Neuronal stem cell (in vitro differentiated cells): ENCODE results near the gene CETP.

Source experiments
- DNase-seq: peaks from one replicate; pipeline ENCODE4 v3.0.0-alpha.2; 2013; ENCODE audit warnings: low spot score
- H2AFZ ChIP-seq: one replicate; pipeline ENCODE4 v1.6.1; 2013; ENCODE audit warnings: mild to moderate bottlenecking, low read length, inconsistent platforms
- H2AK5ac ChIP-seq: 2 replicates; pipeline ENCODE4 v1.6.1; 2013; ENCODE audit warnings: low read depth, mild to moderate bottlenecking, inconsistent platforms, low read length, moderate library complexity, mixed read lengths
- H2BK120ac ChIP-seq: 2 replicates; pipeline ENCODE4 v1.6.1; 2013; ENCODE audit warnings: low read depth, mild to moderate bottlenecking, inconsistent platforms, low read length, moderate library complexity, mixed read lengths
- H2BK12ac ChIP-seq: one replicate; pipeline ENCODE4 v1.6.1; 2013; ENCODE audit warnings: low read length, inconsistent platforms
- H2BK15ac ChIP-seq: 2 replicates; pipeline ENCODE4 v1.6.1; 2013; ENCODE audit warnings: mild to moderate bottlenecking, low read length, inconsistent platforms, mixed read lengths
- H2BK5ac ChIP-seq: one replicate; pipeline ENCODE4 v1.6.1; 2013; ENCODE audit warnings: inconsistent platforms, mild to moderate bottlenecking, low read length, moderate library complexity
- H3K14ac ChIP-seq: one replicate; pipeline ENCODE4 v1.6.1; 2013; ENCODE audit warnings: low read length, inconsistent platforms
- H3K18ac ChIP-seq: 2 replicates; pipeline ENCODE4 v1.6.1; 2013; ENCODE audit warnings: low read length, inconsistent platforms
- H3K23ac ChIP-seq: 2 replicates; pipeline ENCODE4 v1.6.1; 2013; ENCODE audit warnings: low read depth, mild to moderate bottlenecking, mixed read lengths, low read length, inconsistent platforms; ENCODE audit not compliant: poor library complexity
- H3K27ac ChIP-seq: replicated peaks from 3 replicates; pipeline ENCODE4 v1.5.1; 2013; ENCODE audit warnings: low read length, inconsistent platforms
- H3K27me3 ChIP-seq, 3 experiments: 2 replicates each; pipeline ENCODE4 v1.6.1; 2013; ENCODE audit warnings: low read length in 3 of 3, mild to moderate bottlenecking in 2 of 3, inconsistent platforms in 1 of 3, low read depth in 1 of 3, mixed read lengths in 1 of 3, moderate library complexity in 1 of 3; ENCODE audit not compliant: control insufficient read depth in 3 of 3, insufficient read depth in 3 of 3
- H3K36me3 ChIP-seq, 2 donors: replicated peaks in 1 of 2; 2 replicates each; pipeline ENCODE4 v1.6.1; 2013; ENCODE audit warnings: low read length in 2 of 2; ENCODE audit not compliant: control insufficient read depth in 2 of 2, insufficient read depth in 2 of 2
- H3K4ac ChIP-seq: 2 replicates; pipeline ENCODE4 v1.6.1; 2013; ENCODE audit warnings: inconsistent platforms, mild to moderate bottlenecking, low read length, moderate library complexity
- H3K4me1 ChIP-seq, 2 donors: 1 replicate in 1 of 2; 2 replicates in 1 of 2; pipeline ENCODE4 v1.6.1; 2013; ENCODE audit warnings: low read length in 2 of 2, low read depth in 1 of 2; ENCODE audit not compliant: control insufficient read depth in 2 of 2, insufficient read depth in 1 of 2
- H3K4me2 ChIP-seq: one replicate; pipeline ENCODE4 v1.6.1; 2013; ENCODE audit warnings: mild to moderate bottlenecking, low read length, inconsistent platforms; ENCODE audit not compliant: insufficient read depth, poor library complexity, severe bottlenecking
- H3K4me3 ChIP-seq, 2 donors: 2 replicates each; pipeline ENCODE4 v1.5.1; 2013; ENCODE audit warnings: low read length in 2 of 2, mild to moderate bottlenecking in 2 of 2, inconsistent platforms in 1 of 2, moderate library complexity in 1 of 2
- H3K79me1 ChIP-seq: one replicate; pipeline ENCODE4 v1.6.1; 2013; ENCODE audit warnings: low read depth, mild to moderate bottlenecking, inconsistent platforms, low read length, moderate library complexity
- H3K9ac ChIP-seq: one replicate; pipeline ENCODE4 v1.6.1; 2013; ENCODE audit warnings: mild to moderate bottlenecking, low read depth, low read length, inconsistent platforms; ENCODE audit not compliant: poor library complexity
- H3K9me3 ChIP-seq, 2 donors: replicated peaks in 1 of 2; 2 replicates each; pipeline versions ENCODE3 to v1.6.1; 2013; ENCODE audit warnings: low read length in 2 of 2, mild to moderate bottlenecking in 2 of 2, inconsistent platforms in 1 of 2, low read depth in 1 of 2, mixed read lengths in 1 of 2, moderate library complexity in 1 of 2; ENCODE audit not compliant: control insufficient read depth in 2 of 2, insufficient read depth in 1 of 2
- H4K8ac ChIP-seq: one replicate; pipeline ENCODE4 v1.6.1; 2013; ENCODE audit warnings: low read depth, mild to moderate bottlenecking, inconsistent platforms, low read length, moderate library complexity
- H4K91ac ChIP-seq: one replicate; pipeline ENCODE4 v1.6.1; 2013; ENCODE audit warnings: low read length, low read depth, mild to moderate bottlenecking, inconsistent platforms; ENCODE audit not compliant: poor library complexity
- WGBS, 2 donors: extraction: QIAGEN DNeasy Blood & Tissue Kit; methylation state at CpG; one replicate each; pipeline ENCODE4 v1.1.7; 2013; ENCODE audit warnings: missing lambda C conversion rate in 2 of 2, mixed read lengths in 1 of 2; ENCODE audit not compliant: insufficient read length in 2 of 2, insufficient replicate concordance in 1 of 2; ENCODE audit errors: extremely low coverage in 2 of 2; 5-methylcytosine and 5-hydroxymethylcytosine counted together

The CETP gene

DNA sequence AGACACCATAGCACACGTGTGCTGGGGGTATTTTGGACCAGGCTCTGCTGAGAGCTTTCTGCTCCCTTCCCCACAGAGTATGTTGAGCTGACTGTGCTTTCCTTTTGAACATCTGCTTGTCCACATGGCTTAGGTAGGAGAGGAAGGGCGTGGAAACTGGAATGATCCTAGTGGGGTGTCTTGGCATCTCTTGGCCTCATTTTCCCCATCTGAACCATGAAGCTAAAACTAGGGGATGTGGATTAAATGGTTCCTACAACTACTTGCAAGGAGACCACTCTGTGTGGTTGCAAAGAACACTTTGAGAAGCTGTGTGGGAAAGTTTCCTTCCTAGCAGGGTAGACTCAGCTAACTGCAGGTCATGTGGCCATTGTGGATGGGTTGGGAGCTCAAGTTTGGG, 20.9 kb downstream of the CETP start:
- WGBS, 2 donors: no CpG with 5 or more reads among the region's 2 CpGs
- Histone ChIP-seq H3K18ac (no peak overlapping the region), H3K4me1 (peaks cover 6 to 7% of the 10 kb centered on the region in 2 donors), H3K23ac (no peak overlapping the region), H3K4me3 (no peak overlapping the region), H4K8ac (no peak overlapping the region), H3K36me3 (no peaks in the 10 kb centered on the region), H3K14ac (no peak overlapping the region), H3K79me1 (no peaks in the 10 kb centered on the region), H3K4ac (no peak overlapping the region), H3K27me3 (peaks cover 0 to 59% (median 0%) of the 10 kb centered on the region in 3 experiments), H3K9ac (no peak overlapping the region), H2BK5ac (no peak overlapping the region), H3K4me2 (no peak overlapping the region), H4K91ac (no peak overlapping the region), H2BK12ac (no peak overlapping the region), H2BK15ac (no peak overlapping the region), H2BK120ac (no peak overlapping the region), H2AK5ac (no peak overlapping the region), H3K9me3 (no peaks in the 10 kb centered on the region), H3K27ac (no peak overlapping the region), H2AFZ (no peak overlapping the region)
- no peak for DNase-seq

DNA sequence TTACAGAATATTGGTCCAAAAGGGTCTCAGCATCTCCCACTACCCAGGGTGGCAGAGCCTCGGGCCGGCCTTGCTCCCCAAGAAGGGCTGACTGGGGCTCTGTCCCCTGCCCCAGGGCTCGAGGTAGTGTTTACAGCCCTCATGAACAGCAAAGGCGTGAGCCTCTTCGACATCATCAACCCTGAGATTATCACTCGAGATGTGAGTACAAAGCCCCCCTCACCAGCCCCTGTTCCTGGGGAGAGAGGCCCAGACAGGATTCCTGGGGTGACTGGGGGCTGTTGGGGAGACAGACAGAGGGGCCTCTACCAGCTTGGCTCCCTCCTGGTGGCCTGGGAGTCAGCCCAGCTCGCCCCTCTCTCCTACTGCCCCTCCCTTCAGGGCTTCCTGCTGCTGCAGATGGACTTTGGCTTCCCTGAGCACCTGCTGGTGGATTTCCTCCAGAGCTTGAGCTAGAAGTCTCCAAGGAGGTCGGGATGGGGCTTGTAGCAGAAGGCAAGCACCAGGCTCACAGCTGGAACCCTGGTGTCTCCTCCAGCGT, 21.5 kb downstream of the CETP start:
- H3K4me2 ChIP-seq: no peak overlapping the region
- no peak for DNase-seq
- no peak overlapping the region for H4K91ac ChIP-seq
- H3K9ac ChIP-seq: no peak overlapping the region
- no peak overlapping the region for H3K14ac ChIP-seq
- WGBS, 2 donors: no CpG with 5 or more reads among the region's 9 CpGs
- no peak overlapping the region for H2BK5ac ChIP-seq
- H3K27me3 ChIP-seq: peaks cover 0 to 65% (median 4%) of the 10 kb centered on the region in 3 experiments
- H3K23ac ChIP-seq: no peak overlapping the region
- no peaks in the 10 kb centered on the region for H3K79me1 ChIP-seq
- no peak overlapping the region for H3K4me3 ChIP-seq
- no peak overlapping the region for H2AFZ ChIP-seq
- H3K27ac ChIP-seq: no peak overlapping the region
- H3K4me1 ChIP-seq: peaks cover 6 to 7% of the 10 kb centered on the region in 2 donors
- H3K18ac ChIP-seq: no peak overlapping the region
- H3K9me3 ChIP-seq: no peaks in the 10 kb centered on the region
- no peaks in the 10 kb centered on the region for H3K36me3 ChIP-seq
- no peak overlapping the region for H2AK5ac ChIP-seq
- H4K8ac ChIP-seq: no peak overlapping the region
- H2BK120ac ChIP-seq: no peak overlapping the region
- no peak overlapping the region for H3K4ac ChIP-seq
- H2BK12ac ChIP-seq: no peak overlapping the region
- peak overlapping the region; percentile 16 for H2BK15ac ChIP-seq

DNA sequence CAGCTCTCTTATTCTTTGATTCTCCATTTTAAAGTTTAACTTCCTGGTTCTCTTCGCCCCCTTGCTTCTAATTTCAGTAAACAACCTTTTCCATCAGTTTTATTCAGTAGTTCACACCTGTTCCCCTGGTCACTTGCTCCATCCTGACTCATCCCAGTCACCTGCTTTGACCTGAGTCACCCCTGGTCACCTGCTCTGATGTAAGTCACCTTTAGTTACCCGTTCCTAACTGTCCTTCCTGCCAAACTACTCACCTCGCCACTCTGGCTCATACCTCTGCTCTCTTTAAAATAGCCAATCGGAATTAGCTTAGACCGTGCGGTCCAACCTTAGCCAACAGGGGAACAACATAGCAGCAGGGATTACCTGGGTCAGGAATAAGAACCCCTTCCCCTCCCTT, 22.9 kb downstream of the CETP start:
- peaks cover 9 to 14% of the 10 kb centered on the region in 2 donors for H3K4me1 ChIP-seq
- no peak overlapping the region for H3K4me2 ChIP-seq
- H2AFZ ChIP-seq: no peak overlapping the region
- H3K9ac ChIP-seq: no peak overlapping the region
- H2BK120ac ChIP-seq: no peak overlapping the region
- no peak overlapping the region for H2BK12ac ChIP-seq
- no peak overlapping the region for H3K27ac ChIP-seq
- no peak overlapping the region for H3K23ac ChIP-seq
- no peak overlapping the region for H4K8ac ChIP-seq
- no peak overlapping the region for H2BK5ac ChIP-seq
- H3K4ac ChIP-seq: no peak overlapping the region
- H3K9me3 ChIP-seq: no peaks in the 10 kb centered on the region
- no peak for DNase-seq
- no peak overlapping the region for H4K91ac ChIP-seq
- H3K27me3 ChIP-seq: peaks cover 2 to 78% (median 18%) of the 10 kb centered on the region in 3 experiments
- H3K4me3 ChIP-seq: no peak overlapping the region
- WGBS, 2 donors: no CpG with 5 or more reads among the region's 6 CpGs
- no peak overlapping the region for H2AK5ac ChIP-seq
- H3K36me3 ChIP-seq: no peaks in the 10 kb centered on the region
- no peaks in the 10 kb centered on the region for H3K79me1 ChIP-seq
- H3K14ac ChIP-seq: no peak overlapping the region
- H3K18ac ChIP-seq: no peak overlapping the region
- no peak overlapping the region for H2BK15ac ChIP-seq

DNA sequence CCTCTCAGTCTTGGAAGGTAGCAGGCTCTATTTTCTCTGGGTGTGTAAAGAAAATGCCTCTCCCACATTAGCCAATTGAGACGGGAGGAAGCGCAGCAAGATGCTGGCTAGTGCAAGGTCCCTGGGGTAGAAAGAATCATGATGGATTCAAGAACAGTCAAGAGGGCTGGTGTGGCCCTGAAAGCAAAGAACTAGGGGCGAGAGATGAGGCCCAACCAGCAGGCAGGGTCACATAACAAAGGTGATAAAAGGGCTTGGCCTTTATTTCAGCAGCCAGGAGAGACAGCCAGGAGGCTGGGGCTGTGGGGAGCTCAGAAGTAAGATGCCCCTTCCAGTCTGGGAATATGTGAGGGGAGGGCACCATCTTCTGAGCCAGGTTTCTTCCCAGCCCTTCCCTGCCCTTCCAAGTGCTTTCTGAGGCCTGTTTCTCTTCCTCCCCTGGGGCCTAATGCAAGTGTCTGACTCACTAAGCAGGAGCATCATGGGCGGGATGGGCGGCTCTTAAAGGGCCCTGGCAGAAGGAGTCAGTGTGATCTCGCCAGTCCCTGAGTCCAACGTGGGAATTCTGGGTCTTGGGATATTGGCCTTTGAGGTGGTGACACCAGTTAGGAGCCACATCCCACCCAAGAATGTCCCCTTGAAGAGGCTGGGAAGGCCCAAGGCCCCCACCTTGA, 23.7 kb downstream of the CETP start:
- no peak overlapping the region for H2BK12ac ChIP-seq
- no peak overlapping the region for H2AFZ ChIP-seq
- H2BK5ac ChIP-seq: no peak overlapping the region
- no peak overlapping the region for H2AK5ac ChIP-seq
- no peak overlapping the region for H3K4me2 ChIP-seq
- H2BK120ac ChIP-seq: no peak overlapping the region
- H3K9me3 ChIP-seq: no peaks in the 10 kb centered on the region
- no peak overlapping the region for H3K18ac ChIP-seq
- no peaks in the 10 kb centered on the region for H3K79me1 ChIP-seq
- H2BK15ac ChIP-seq: no peak overlapping the region
- H3K27ac ChIP-seq: no peak overlapping the region
- no peak overlapping the region for H3K14ac ChIP-seq
- H3K9ac ChIP-seq: no peak overlapping the region
- no peak overlapping the region for H4K8ac ChIP-seq
- no peak overlapping the region for H4K91ac ChIP-seq
- peaks cover 9 to 17% of the 10 kb centered on the region in 2 donors for H3K4me1 ChIP-seq
- H3K23ac ChIP-seq: no peak overlapping the region
- H3K36me3 ChIP-seq: no peaks in the 10 kb centered on the region
- no peak for DNase-seq
- H3K4me3 ChIP-seq: no peak overlapping the region
- WGBS, 2 donors: no CpG with 5 or more reads among the region's 7 CpGs
- peaks cover 4 to 81% (median 24%) of the 10 kb centered on the region in 3 experiments for H3K27me3 ChIP-seq
- no peak overlapping the region for H3K4ac ChIP-seq
